Body of pancreas (tissue), 4 donors: ENCODE results near the gene MPG.
"Not testable (repeated sequence)": the region's sequence is repeated elsewhere in the genome, so short reads cannot be mapped to it uniquely, and the experiment has no call there.

Source experiments
- CTCF ChIP-seq, 7 experiments: fragments of 450-650 bp in 4 of 7; fragments of 200-600 bp in 3 of 7; sonication (generic) in 3 of 7; IDR thresholded peaks; one replicate each; pipeline ENCODE4 v1.5.1; 2016 to 2019; ENCODE audit warnings: antibody characterized with exemption in 7 of 7
- POLR2A ChIP-seq, 3 donors: fragments of 450-650 bp; IDR thresholded peaks; one replicate each; pipeline ENCODE4 v1.6.1; 2016; ENCODE audit warnings: antibody characterized with exemption in 3 of 3, mild to moderate bottlenecking in 2 of 3

GRCh38 chr16:38206-38605 is 39.8 kb upstream of the MPG start:
- TF ChIP-seq CTCF, POLR2A (IDR thresholded peaks at IDR 0.05): not testable (repeated sequence)
